ENCODE data around the gene RIMS1.

RIMS1 gene

GRCh38 chr6:71886184-71887005 lies at the start of gene RIMS1:
TSS of gene RIMS1 (plus strand) at chr6:71886550. CDS start at chr6:71887024, 474 bp downstream.
- peak in 1 of 2 experiments; percentile 36 for DNase-seq

GRCh38 chr6:71851214-71851613 lies 35.1 kb upstream of the RIMS1 start:
- DNase-seq = no peak

- DNase-seq = peak in 1 of 2 experiments; percentile 18
Measured at GRCh38 chr6:71852948-71853347, 33.4 kb upstream of the RIMS1 start.

GRCh38 chr6:71855406-71855805 lies 30.9 kb upstream of the RIMS1 start:
- peak; percentile 27 to 30 for DNase-seq

GRCh38 chr6:71879016-71879415 lies 7.3 kb upstream of the RIMS1 start:
- no peak for DNase-seq

GRCh38 chr6:71887006-71887743 lies 825 bp downstream of the RIMS1 start:
- DNase-seq = no peak

GRCh38 chr6:71887744-71888230 lies 1.4 kb downstream of the RIMS1 start:
- no peak for DNase-seq

- DNase-seq = no peak
Measured at GRCh38 chr6:71888756-71889340, 2.5 kb downstream of the RIMS1 start.

GRCh38 chr6:71889366-71889765 lies 3.0 kb downstream of the RIMS1 start:
- no peak for DNase-seq

GRCh38 chr6:71892641-71893040 lies 6.3 kb downstream of the RIMS1 start:
- DNase-seq = no peak

GRCh38 chr6:71900642-71901041 lies 14.3 kb downstream of the RIMS1 start:
- no peak for DNase-seq

GRCh38 chr6:71902261-71902660 lies 15.9 kb downstream of the RIMS1 start:
- DNase-seq = no peak

- no peak for DNase-seq
Measured at GRCh38 chr6:71906813-71907212, 20.5 kb downstream of the RIMS1 start.

- DNase-seq = no peak
Measured at GRCh38 chr6:71908162-71908765, 21.9 kb downstream of the RIMS1 start.

- DNase-seq = no peak
Measured at GRCh38 chr6:71913444-71914234, 27.3 kb downstream of the RIMS1 start.

GRCh38 chr6:71929047-71929446 lies 42.7 kb downstream of the RIMS1 start:
- DNase-seq = no peak

- no peak for DNase-seq
Measured at GRCh38 chr6:71933881-71934280, 47.5 kb downstream of the RIMS1 start.

GRCh38 chr6:71965404-71965803 lies 79.1 kb downstream of the RIMS1 start:
- peak; percentile 28 to 71 for DNase-seq

- no peak for DNase-seq
Measured at GRCh38 chr6:71967436-71967835, 81.1 kb downstream of the RIMS1 start.

- no peak for DNase-seq
Measured at GRCh38 chr6:71977884-71978283, 91.5 kb downstream of the RIMS1 start.

- no peak for DNase-seq
Measured at GRCh38 chr6:71979911-71980310, 93.6 kb downstream of the RIMS1 start.

- no peak for DNase-seq
Measured at GRCh38 chr6:71982389-71982788, 96.0 kb downstream of the RIMS1 start.

Data from NCI-H446 (cell line).